Chondrocyte (in vitro differentiated cells): Measurements from ENCODE around the gene CNOT1. TPM values are rescaled to one million over a fixed set of nuclear protein-coding genes. Genes with fewer than 3 reads are reported as not detected.

Experiments used
- DNase-seq: peaks from one replicate; pipeline ENCODE4 v3.0.0; 2021; ENCODE audit warnings: mixed read lengths, low spot score
- H3K27ac Mint-ChIP-seq: one replicate; pipeline ENCODE4 v1.8.0; 2021; ENCODE audit warnings: mild to moderate bottlenecking, moderate library complexity, mixed read lengths; ENCODE audit not compliant: unreplicated experiment
- H3K27me3 Mint-ChIP-seq: 2 replicates; pipeline ENCODE4 v1.8.0; 2021; ENCODE audit warnings: low read depth, mixed read lengths
- H3K36me3 Mint-ChIP-seq: 2 replicates; pipeline ENCODE4 v1.8.0; 2021; ENCODE audit warnings: low read depth, mixed read lengths
- H3K4me1 Mint-ChIP-seq: 2 replicates; pipeline ENCODE4 v1.8.0; 2021; ENCODE audit warnings: low read depth, mild to moderate bottlenecking, mixed read lengths
- H3K4me3 Mint-ChIP-seq: one replicate; pipeline ENCODE4 v1.8.0; 2021; ENCODE audit warnings: mild to moderate bottlenecking, moderate library complexity, mixed read lengths; ENCODE audit not compliant: unreplicated experiment
- H3K9me3 Mint-ChIP-seq: 2 replicates; pipeline ENCODE4 v1.8.0; 2021; ENCODE audit warnings: low read depth, mixed read lengths
- CTCF ChIP-seq: fragments of 200-600 bp; sonication (generic); IDR thresholded peaks from 2 replicates; pipeline ENCODE4 v1.5.0; 2021; ENCODE audit warnings: antibody characterized with exemption, mild to moderate bottlenecking, moderate library complexity
- total RNA-seq: library from RNA; stranded (reverse); gene quantifications from 3 replicates; pipeline ENCODE4 v1.2.1, GENCODE V29; 2021

The CNOT1 gene
- total RNA-seq, 1 donor from 2014 or later: 89.3 TPM

- Mint-ChIP-seq H3K4me1 (no peaks in the 10 kb centered on the region), H3K27me3 (no peaks in the 10 kb centered on the region), H3K4me3 (no peak overlapping the region), H3K9me3 (no peaks in the 10 kb centered on the region), H3K27ac (no peak overlapping the region), H3K36me3 (no peaks in the 10 kb centered on the region)
- peak; percentile 96 for DNase-seq
- TF ChIP-seq CTCF: peak; percentile 94
Observed at GRCh38 chr16:58487566-58488351, 141.9 kb downstream of the CNOT1 start.

- TF ChIP-seq CTCF: no peak
- peak; percentile 40 for DNase-seq
- H3K4me3 Mint-ChIP-seq: no peak overlapping the region
- H3K27me3 Mint-ChIP-seq: peaks cover 3% of the 10 kb centered on the region
- H3K4me1 Mint-ChIP-seq: no peaks in the 10 kb centered on the region
- no peaks in the 10 kb centered on the region for H3K9me3 Mint-ChIP-seq
- no peak overlapping the region for H3K27ac Mint-ChIP-seq
- no peaks in the 10 kb centered on the region for H3K36me3 Mint-ChIP-seq
Observed at GRCh38 chr16:58485184-58485887, 144.3 kb downstream of the CNOT1 start.

DNA sequence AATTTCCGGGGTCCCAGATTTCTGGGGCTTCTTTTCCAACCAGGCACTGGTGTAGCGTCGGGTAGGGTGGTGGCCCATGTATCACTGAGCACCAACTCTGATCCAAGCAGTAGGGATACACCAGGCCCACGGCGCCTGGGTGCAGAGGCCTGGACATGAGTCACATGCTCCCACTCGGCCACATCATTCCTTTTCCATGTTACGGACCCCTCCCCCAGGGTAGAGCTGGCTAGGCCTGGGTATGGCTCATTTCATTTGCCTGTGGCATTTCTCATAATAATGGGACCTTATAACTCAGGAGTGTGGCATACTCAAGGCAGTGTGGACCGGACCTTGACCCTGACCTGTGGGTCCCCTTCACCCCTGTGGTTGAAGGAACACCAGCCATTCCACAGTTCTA lies 147.7 kb downstream of the CNOT1 start:
- DNase-seq: peak; percentile 55
- Mint-ChIP-seq H3K4me1 (no peaks in the 10 kb centered on the region), H3K36me3 (no peaks in the 10 kb centered on the region), H3K27ac (no peak overlapping the region), H3K9me3 (no peaks in the 10 kb centered on the region), H3K4me3 (no peak overlapping the region), H3K27me3 (peaks cover 14% of the 10 kb centered on the region)
- TF ChIP-seq CTCF: no peak

DNA sequence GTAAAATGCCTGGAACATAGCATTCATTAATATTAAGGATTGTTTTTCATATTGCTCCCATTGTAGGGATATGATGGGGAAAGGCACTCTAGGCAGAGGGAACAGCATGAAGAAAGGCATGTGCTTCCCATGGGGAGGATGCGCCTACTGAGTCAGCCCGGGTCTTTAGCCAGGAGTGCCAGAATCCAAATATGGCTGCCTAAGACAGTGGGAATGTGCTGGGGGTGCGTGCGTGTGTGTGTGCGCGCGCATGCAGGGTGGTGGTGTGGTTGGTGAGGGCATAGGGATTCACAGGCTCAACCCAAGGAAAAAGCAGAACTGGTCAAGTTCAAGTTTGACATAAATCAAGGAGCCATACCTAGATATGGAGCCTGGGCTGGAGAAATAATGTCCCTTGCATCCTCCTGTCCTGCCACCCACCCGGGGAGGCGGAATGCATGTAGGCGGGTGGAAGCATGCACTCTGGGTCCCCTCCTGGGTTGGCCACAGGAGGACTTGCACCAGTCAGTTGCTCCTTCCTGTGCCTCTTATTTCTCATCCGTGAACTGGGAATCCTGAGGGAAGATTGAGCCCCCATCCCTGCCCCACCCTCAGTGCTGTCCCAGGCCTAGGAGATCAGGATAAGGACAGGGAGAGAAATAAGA lies 148.3 kb downstream of the CNOT1 start:
- Mint-ChIP-seq H3K27ac (no peak overlapping the region), H3K27me3 (peaks cover 14% of the 10 kb centered on the region), H3K9me3 (no peaks in the 10 kb centered on the region), H3K4me3 (no peak overlapping the region), H3K36me3 (no peaks in the 10 kb centered on the region), H3K4me1 (no peaks in the 10 kb centered on the region)
- peak; percentile 60 for DNase-seq
- TF ChIP-seq CTCF: no peak

GRCh38 chr16:58478427-58478826 lies 151.2 kb downstream of the CNOT1 start:
- Mint-ChIP-seq H3K4me3 (no peak overlapping the region), H3K36me3 (no peaks in the 10 kb centered on the region), H3K4me1 (no peaks in the 10 kb centered on the region), H3K9me3 (no peaks in the 10 kb centered on the region), H3K27me3 (peaks cover 25% of the 10 kb centered on the region), H3K27ac (no peak overlapping the region)
- no peak for DNase-seq
- TF ChIP-seq CTCF: no peak
